Middle frontal gyrus (tissue), 1 donor: ENCODE results near the gene BTBD9.

ENCODE experiments used
- DNase-seq: peaks from one replicate; pipeline ENCODE4 v3.0.0-alpha.2; 2015; ENCODE audit warnings: low spot score; ENCODE audit errors: extremely low spot score

Gene BTBD9

DNA sequence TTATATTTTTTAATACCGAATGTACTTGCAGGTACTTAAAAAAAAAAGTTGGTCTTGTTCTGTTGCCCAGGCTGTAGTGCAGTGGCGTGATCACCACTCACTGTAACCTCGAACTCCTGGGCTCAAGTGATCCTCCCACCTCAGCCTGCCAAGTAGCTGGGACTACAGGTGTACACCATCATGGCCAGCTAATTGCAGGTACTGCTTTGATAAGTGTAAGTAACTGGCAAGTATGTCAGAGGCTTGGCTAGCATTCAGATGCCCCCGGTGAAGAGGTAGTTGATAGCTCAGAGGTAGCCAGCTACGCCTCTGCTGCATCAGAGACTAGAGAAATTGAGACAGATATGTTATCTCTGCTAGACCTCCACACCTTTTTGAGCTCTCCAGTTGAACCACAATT lies 40.5 kb downstream of the BTBD9 start:
- no peak for DNase-seq

DNA sequence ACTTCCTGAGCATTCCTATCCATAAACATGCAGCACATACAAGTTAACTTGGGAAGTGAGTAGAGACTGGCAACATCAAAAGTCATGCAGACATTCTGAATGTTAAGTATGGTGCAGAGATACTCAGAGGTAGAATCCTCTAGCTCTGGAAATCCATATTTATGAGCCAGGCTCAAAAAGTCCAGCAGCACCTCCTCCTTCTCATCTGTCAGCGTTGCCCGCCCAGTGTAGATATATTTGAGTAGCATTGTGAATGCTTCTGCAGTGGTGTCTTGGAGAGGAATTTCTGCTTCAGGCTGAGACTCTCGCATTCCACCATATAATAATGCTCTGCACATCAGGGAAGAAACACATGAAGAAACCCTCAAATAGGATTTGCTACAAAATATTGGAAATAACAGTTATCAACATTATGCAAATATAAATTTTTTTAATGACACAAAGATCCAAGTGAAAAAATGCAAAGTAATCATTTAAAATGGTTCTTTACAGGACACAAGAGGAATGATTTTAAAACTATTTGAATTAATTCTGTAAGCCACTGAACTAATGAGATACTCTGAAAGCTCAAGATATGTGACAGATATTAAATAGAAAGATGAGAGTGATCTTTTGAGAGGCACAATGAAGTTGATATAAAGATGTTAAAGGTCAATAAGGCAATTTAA lies 45.6 kb downstream of the BTBD9 start:
- no peak for DNase-seq

DNA sequence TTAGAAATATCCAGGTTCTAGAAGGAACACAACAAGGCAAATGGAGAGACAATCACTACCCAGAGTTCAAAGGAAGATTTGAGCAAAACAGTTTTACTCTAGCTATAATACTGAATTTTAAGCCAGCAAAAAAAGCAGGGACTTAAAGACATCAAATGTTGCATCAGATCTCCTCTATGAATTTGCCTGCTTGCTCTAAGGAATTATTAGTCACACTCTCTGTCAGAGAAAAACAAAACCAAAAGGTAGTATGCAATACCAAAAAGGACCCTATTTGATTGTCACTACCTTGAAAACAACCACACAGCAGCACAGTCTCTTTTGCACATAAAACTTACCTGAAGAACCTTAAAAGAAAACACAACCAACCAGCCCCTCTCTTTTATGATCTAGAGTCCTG lies 46.3 kb downstream of the BTBD9 start:
- no peak for DNase-seq

DNA sequence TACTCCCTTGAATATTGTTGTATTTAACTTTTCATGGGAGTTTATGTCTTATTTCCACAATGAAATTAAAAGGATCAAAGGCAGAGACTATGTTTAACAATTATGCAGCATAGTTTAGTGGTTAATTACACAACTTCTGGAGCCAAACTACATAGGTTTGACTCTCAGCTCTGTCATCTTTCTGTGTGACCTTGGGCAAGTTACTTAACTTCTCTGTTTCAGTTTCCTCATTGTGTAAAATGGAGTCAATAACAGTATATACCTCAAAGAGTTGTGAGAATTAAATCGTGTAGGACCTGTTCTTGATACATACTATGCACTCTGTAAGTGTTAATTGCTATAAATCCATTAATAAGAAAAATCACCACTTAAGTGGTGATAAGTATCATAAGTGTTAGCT lies 48.3 kb downstream of the BTBD9 start:
- DNase-seq: no peak

DNA sequence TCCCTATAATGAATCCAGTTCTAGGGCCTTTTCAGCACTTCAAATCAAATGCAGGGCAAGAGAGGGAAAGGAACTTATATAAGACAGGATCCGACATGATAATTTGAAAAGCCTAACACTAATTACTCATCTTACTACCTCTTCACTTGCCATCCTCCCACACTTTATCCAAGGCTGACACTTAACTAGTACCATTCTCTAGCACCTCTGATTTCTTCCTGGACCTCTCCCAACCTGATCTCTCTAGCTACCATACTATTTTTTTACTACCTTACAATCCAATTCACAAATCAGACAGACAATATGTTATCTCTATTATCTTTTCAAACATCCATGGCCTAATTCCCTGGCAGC lies 50.4 kb downstream of the BTBD9 start:
- DNase-seq: no peak

DNA sequence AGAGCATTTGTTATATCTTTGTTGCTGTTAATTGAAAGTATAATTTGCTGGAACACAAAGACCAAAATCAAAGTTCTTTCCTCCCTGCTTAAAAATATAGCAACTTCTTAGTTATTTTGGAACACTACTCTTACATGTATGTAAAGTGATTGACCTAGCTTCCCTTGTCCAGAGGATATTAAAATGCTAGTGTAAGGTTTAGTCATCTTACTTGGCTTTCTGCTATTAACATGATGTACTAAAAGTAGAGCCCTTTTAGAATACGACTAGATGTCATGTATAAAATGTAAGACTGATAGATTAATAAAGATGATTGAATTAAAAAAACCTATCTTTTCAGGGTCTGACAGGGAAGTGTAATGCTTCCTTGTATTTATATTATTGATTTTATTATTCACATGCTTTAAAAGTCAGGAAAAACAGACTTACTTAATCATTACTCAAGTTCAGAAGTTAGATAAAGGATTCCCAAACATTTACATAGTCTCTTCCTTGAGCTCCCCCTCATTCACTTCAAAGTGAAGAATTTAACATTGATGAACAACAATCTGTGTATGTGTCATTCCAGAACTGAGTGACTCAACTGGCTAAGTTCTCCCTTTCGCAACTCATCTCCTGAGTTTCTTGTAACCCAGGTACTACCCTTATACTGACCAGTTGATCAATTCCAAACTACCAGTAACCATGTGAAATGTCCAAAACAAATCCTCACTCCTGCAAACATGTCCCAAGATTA lies 50.9 kb downstream of the BTBD9 start:
- DNase-seq: no peak

DNA sequence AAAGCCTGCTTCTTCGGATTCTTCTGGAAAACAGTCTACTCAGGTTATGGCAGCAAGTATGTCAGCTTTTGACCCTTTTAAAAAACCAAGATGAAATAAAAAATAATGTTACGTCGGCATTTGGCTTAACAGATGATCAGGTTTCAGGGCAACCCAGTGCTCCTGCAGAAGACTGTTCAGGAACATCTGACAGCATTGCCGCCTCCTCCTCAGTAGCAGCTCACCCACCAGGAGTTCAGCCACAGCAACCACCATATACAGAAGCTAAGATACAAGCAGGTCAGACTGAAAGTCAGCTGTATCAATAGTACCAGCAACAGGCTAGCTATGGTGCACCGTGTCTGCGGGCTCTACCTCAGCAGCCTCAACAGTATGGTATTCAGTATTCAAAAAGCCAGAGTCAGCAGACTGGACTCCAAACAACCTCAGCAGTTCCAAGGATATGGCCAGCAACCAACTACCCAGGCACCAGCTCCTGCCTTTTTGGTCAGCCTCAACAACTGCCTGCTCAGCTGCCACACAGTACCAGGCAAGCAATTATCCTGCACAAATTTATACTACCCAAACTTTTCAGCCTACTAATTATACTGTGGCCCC lies 51.9 kb downstream of the BTBD9 start:
- DNase-seq: no peak

DNA sequence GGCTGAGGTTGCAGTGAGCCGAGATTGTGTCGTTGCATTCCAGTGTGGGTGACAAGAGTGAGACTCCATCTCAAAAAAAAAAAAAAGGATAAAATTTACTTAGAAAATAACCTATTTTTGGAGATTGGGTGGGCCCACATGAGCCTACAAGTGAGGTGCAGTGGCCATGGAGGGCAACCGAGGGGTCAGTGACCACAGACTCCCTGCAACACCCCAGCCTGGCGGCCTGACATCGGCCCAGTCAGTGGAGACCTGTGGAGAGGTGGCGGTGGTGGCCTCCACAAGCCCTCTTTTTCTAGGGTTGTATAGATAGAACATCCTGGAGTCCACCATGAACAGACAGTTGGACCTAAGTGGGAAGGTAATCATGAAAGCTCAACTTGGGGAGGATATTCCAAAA lies 52.7 kb downstream of the BTBD9 start:
- DNase-seq: no peak

DNA sequence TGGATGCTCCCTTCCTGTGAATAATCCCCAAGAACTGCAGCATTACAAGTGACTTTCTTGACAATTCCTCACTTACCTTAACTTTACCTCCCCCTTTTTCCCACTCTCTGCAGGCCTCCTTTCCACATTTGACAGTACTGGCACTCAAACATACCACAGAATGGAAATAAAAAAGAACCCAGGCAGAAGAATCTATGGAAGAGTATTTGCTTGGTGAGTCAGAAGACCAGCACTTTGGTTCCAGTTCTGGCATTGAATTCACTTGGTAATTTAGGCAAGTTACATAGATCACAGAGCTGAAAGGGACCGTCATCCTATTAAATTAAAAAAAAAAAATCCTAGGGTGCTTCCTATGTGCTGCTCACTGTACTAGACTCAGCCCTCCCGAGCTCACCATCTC lies 55.0 kb downstream of the BTBD9 start:
- no peak for DNase-seq

DNA sequence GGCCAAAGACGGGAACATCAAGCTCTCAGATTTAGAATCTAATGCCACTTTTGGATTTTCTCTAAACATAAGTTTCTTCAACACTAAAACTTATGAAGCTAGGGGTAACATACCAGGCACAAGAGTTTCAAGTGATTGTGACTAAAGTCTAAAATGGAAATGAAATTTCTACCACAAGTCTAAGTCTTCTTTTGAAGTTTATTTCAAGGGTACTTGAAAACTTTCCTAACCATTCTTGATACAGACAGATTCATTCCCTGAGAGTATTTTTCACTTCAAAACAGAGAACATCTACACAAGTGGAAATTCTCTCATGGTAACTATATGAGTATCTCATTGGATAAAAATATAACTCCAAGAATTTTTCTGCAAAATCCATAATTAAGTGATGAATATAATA lies 56.2 kb downstream of the BTBD9 start:
- DNase-seq: no peak

DNA sequence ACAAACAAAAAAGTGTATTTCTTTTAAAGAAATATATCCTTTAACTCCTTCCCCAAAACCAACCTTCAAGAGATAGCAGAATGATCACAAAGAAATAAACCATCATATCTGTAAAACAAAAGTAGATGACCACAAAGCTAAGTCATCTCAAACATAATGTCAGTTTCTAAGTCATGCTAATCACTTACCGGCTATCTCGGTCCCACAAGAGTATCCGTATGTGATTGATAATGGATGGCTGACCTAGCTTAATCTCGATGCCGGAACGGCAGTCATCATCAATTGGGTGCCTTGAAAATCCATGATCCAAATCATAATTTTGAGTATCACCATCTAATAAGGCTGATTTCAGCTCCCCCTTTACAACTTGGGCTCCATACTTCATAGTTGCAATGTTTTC lies 59.7 kb downstream of the BTBD9 start:
- no peak for DNase-seq

DNA sequence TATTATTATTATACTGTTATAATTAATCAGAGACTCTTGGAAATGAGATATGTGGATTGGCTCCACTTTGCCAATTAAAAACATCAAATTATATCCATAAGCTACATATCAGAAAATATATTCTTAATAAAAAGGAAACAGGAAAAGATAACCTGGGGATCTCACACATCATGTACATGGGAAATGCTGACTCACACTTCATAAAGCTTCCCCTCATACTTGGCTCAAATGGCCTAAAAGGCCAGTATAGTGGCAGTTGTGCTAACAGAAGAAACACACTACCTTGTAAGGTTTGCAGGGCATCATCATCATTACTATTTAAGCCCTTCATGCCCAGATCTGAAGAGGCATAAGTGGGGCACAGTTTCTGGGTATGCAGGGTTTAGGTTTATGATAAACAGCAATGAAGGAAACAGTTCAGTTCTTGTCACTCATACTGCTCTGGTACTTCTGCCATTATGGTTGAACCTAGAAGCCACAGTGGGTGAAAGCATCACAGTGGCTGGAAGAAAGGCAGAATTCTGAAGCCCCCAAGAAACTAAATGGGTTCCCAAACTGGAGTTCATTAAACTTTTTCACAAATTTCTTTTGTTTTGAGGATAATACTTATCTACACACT lies 60.6 kb downstream of the BTBD9 start:
- DNase-seq: no peak

DNA sequence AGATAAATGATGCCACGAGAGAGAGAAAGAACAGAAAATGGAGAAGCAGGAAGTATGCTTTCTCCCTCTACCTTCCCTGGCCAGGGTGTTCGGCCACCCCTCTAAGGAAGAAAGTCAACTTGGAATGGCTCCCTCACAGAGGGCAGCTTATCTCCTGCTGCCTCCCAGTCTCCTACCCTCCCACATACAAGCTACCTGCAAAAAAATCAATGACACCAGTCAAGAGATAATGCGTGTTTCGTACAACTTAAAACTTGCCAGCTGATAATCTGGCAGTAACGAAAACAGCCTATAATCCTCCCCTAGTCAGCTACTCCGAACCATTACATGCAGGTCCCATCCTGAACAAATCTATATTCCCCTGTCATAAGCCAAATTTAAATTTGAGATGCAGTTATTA lies 61.7 kb downstream of the BTBD9 start:
- DNase-seq: no peak

DNA sequence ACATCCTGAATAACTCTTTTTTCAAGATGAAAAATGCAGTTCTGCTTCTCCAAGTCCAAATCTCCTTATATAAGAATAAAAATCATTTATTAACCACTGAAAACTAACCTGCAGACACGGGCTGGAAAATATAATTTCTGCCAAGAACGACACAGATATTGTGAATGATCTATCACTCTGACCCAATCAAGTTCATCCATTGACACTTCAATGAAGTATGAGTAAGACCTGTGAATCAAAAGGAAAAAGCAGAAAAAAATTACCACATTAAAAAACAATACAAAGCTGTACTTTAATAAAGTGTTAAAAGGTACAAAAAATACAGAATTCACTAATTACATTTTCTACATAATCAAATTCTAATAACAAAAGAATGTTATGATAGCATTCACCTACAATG lies 62.2 kb downstream of the BTBD9 start:
- DNase-seq: no peak

DNA sequence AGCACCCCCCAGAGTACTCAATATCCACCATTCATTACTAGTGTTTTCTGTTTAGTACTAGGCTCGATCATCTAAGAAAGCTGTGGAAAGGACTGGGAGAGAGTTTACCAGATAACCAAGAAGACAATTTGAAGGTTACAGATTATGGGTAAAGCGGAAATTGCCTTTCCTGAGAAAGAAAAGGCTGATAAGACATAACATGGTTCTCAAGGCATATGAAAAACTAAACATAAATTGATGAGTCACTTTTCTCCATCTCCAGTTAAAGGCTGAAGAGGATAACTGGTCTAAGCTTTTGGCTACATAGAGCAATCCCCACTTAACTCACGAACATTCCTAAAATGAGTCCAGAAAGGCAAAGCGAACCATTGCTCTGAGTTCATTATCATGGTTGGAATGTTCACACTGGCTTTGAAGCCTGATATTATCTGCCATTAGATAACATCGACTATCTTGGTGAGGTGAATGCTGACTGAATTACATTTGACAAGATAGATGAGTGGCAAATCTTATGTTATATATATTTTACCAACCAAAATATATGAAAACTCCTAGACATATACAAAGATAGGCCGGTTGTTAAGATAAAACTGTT lies 65.8 kb downstream of the BTBD9 start:
- DNase-seq: no peak

DNA sequence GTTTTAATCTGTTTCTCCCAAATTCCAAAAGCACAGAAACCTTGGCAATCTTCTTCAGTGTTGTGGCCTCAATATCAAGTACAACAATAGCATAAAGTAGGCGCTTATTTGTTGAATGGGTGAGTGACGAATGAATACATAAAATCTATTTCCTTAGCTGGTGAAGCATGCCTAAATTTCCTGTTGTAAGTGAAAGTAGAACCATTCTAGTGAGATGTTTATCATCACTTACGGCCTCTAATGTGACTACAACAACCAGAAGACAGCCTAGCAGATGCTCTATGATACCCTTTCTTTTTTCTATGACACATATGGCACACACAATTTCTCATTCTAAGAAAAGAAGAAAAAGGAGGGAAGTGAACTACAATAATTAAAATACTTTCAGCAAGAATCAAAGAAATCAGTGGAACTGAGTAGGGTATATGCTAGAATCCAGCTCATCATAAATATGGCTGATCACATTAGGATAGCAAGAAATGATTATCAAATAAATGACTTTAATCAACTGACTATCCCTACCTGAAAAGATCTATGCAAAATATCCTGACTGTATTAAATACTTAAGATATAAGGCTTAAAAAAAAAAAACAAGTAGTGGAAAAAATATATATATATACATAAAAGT lies 67.4 kb downstream of the BTBD9 start:
- no peak for DNase-seq

DNA sequence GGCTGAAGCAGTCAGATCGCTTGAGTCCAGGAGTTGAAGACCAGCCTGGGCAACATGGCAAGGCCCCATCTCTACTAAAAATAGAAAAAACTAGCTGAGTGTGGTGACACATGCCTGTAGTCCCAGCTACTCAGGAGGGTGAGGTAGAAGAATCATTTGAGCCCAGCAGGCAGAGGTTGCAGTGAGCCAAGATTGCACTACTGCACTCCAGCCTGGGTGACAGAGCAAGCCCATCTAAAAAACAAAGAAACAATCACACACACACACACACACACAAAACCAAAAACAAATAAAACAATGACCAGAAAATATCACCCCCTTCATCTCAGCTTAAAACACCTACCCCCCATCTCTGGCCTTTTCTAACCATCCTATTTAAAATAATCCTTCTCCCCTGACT lies 68.0 kb downstream of the BTBD9 start:
- no peak for DNase-seq

DNA sequence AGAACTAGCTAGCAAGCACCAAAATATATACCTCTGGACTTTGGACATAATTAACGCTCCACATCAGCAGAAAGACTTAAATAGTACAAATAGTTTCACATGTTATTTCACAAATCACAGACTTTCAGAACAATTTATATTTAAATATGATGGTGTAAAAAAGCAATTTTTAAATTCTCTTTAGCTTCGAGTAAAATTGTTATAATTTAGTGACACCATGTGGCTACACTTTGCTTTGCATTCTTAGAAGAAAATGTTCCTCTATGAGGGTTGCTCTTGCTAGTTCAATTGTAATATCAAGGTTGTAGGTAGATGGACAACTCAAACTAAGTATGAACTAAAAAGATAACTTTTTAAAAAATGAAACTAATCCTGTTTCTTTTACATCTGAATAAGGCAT lies 69.0 kb downstream of the BTBD9 start:
- DNase-seq: peak; percentile 14

DNA sequence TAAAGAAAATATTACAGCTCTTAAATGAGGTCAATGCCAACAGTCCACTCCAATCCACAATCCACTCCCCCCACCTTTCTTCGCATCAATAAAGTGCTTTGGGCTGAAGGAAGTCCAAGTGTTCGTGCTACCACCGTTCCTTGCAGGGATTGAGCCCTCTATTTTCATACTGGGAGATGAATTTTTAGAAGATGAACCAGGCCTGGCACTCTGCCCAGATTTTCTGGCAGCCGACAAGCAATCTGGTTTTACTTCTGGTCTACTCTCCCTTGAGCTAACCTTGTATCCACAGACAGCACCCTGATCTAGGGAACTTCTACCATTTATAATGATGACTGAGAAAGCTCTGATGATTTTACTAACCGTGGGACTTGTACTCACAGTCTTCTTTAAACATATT lies 72.3 kb downstream of the BTBD9 start:
- no peak for DNase-seq

DNA sequence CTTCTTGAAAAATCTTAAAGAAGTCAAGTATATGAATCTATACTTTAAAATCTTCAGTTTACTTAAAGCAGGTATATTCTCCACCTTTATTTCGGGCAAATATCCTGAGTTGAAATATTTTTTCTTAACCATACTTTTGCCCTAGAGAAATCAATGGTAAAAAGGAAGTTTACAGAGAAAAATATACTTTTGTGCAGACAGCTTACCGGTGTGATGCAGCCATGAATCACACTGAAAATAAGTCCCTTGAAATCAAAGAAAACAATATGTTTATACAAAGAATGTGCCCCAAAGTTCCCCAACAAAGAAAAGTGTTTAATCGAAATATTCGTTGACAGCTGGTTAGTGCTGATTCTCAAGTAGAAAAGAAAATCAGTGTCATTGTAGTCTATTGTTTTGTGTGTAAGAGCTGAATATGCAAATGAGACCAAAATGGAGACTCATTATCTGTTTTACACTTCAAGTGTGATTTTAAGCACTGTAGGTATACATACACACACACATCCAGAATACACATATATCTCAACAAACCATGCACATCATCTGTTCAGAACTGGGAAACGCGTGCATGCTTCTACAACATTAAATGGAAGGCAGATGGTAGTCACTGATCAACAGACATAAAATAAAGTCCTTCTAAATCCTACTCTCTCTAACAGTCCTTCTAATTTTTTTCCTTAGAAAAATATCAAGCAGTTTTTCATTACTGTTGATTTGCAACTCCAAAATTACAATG lies 73.3 kb downstream of the BTBD9 start:
- DNase-seq: no peak

DNA sequence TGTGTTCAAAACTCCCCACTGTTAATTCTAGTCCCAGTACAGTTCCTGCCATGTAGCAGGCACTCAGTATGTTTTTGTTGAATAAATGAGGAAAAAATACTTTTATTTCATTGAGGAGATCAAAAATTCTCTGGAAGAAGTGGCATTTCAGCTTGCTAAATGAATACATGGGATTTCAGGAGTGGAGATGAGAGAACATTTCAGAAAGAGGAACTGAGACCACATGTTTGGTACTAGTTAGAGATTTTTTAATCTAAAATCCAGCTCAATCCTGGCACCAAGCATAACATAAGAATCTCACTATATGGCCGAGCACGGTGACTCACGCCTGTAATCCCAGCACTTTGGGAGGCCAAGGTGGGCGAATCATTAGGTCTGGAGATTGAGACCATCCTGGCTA lies 75.4 kb downstream of the BTBD9 start:
- no peak for DNase-seq
